ENCODE measurements around the gene TOMM5.

The TOMM5 gene

DNA sequence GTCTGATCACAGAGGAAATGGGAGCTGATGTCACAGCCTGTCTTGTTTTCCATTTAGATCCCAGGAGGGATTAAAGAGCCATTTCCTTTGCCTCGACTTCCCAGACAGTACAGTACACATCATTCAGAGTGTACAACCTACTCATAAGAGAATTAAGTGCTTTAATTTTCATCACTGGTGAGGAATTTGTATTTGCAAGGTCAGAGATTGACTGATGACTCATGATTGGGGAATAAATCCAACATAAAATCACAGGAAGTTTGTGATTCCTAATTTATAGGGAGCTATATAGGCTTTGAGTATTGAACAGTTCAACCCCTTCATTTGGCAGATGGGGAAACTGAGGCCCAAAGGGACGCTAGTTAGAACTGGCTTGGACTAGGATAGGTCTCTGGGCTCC lies 4.1 kb upstream of the TOMM5 start:
- H3K4me3 ChIP-seq (replicated peaks; ENCODE audit: low read depth, low read length): no peak overlapping the region
- no peak for DNase-seq (ENCODE audit: low read depth)
- TF ChIP-seq, protein P1, sequence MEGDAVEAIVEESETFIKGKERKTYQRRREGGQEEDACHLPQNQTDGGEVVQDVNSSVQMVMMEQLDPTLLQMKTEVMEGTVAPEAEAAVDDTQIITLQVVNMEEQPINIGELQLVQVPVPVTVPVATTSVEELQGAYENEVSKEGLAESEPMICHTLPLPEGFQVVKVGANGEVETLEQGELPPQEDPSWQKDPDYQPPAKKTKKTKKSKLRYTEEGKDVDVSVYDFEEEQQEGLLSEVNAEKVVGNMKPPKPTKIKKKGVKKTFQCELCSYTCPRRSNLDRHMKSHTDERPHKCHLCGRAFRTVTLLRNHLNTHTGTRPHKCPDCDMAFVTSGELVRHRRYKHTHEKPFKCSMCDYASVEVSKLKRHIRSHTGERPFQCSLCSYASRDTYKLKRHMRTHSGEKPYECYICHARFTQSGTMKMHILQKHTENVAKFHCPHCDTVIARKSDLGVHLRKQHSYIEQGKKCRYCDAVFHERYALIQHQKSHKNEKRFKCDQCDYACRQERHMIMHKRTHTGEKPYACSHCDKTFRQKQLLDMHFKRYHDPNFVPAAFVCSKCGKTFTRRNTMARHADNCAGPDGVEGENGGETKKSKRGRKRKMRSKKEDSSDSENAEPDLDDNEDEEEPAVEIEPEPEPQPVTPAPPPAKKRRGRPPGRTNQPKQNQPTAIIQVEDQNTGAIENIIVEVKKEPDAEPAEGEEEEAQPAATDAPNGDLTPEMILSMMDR (IDR thresholded peaks at IDR 0.05; ENCODE audit: low read length, missing control alignments): no peak

DNA sequence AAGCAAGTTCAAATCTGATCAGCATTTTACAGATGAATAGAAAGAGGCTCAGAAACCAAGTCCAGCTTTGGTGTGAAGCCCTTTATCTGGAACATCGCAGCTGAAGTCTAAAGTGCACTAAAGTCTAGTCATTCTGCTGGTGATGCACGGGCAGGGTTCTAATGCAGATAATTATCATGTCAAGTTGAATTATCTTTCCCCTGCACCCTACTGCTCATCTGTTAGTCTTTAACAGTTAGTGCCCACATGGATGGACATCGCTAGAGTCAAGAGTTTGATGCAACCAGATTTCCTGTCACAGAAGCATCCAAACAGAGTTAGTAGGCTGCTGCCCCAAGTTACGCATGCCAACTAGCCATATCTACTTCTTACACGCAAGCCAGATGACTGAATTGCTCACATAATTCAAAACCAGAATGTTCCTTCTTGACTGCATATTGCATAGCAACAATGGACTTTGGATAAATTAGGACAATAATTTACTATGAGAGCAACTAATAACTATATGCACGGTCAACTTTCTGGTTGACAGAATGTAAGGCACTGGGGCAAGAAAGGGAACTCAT lies 1.6 kb upstream of the TOMM5 start:
- no peak for DNase-seq (ENCODE audit: low read depth)
- TF ChIP-seq, protein P1 (IDR thresholded peaks at IDR 0.05; ENCODE audit: low read length, missing control alignments): no peak
- no peak overlapping the region for H3K4me3 ChIP-seq (replicated peaks; ENCODE audit: low read depth, low read length)

GRCh38 chr9:37587521-37587920 lies 4.9 kb downstream of the TOMM5 start:
- TF ChIP-seq, protein P1 (IDR thresholded peaks at IDR 0.05; ENCODE audit: low read length, missing control alignments): no peak
- no peak overlapping the region for H3K4me3 ChIP-seq (replicated peaks; ENCODE audit: low read depth, low read length)
- no peak for DNase-seq (ENCODE audit: low read depth)

DNA sequence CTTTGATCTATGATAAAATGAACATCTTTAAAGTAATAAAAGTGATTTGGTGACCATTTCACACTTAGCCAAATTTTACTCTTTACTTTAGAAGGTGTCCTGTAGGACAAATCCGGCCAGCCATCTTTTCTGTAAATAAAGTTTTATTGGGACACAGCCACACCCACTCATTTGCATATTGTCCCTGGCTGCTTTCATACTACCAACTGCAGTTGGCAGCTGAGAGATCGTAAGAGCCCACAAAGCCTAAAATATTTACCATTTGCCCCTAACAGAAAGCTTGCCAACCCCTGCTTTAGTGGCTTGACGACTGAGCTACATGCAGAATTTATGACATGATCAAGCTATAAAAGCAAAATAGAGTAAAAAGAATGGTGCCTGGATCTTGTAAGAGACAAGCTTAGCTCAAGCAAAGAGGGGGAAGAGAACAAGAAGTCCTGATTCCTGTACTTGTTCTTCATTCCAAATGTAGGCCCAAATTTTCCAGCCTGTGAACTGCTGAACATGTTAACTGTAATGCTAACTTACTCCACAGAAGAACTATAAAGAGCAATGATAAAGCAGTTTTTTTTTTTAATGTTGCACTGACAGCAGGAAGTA lies 8.8 kb downstream of the TOMM5 start:
- TF ChIP-seq, protein P1 (IDR thresholded peaks at IDR 0.05; ENCODE audit: low read length, missing control alignments): no peak
- no peak for DNase-seq (ENCODE audit: low read depth)

DNA sequence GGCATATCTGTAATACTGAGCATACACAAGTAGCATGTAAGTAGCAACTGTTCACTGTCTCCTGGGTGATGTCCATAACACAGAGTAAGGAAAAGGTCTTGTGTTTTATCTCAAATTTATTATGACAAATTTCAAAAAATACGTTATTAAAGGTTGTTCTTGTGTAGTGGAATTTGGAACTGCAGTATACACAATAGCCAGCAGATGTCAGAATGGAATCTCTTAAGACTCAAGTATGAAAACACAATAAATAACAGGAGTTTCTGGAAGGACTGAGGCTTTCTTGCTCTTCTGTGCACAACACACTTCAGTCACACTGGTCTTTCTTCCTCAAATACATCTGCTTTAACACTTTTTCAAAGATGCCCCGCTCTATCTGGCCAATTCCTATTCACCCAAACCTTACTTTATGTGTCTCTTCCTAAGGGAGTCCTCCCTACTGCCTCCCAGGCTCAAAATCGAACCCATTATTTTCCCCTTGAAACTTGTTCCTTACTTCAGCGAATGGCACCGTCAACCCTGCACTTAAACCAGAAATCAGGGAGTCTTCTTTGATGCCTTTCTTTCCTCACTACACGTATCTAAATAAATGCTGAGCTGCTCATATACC lies 9.7 kb downstream of the TOMM5 start:
- H3K4me3 ChIP-seq (replicated peaks; ENCODE audit: low read depth, low read length): no peak overlapping the region
- DNase-seq (ENCODE audit: low read depth): peak; percentile 88
- TF ChIP-seq, protein P1 (IDR thresholded peaks at IDR 0.05; ENCODE audit: low read length, missing control alignments): peak; percentile 80

More for the DNA sequence above, 8.8 kb downstream of the TOMM5 start:
- H3K4me3 ChIP-seq (replicated peaks; ENCODE audit: low read depth, low read length): no peak overlapping the region

DNA sequence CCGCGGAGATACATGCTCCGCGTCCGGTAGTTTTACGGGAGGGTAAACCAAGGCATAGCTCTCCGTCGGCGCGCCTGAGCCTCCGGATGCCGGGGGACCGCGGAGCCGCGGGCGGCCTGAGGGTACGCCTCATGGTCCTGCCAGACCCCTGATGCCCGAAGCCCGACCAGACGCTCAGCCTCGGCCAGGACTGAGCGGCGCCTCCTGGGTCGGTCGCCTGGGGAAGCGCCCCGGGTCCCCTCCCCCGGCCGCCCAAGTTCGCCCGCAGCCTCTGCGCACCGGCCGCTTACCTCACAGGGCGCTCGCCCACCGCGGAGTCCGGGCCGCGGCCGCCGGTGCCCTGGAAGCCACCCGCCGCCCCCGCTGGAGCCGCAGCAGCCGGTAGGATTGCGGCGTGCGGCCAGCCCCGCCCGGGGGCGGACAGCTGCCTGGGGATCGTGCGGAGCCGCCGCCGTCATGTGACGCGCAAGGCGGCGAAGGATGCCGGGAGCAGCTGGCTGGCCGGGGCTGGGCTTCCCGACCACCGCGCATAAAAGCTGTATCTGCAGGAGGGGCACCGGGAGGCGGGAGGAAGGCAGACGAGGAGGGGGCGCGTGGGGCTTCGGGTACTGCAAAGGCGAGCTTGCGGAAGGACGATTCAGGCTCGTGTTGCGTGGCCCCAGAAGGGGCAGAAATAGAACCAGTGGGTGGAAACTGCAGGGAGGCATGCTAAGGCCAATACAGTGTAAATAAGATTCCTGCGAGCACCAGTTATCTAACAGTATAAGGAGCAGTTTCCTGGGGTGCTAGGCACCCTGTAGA lies 16.3 kb downstream of the TOMM5 start, which contains the start of gene FBXO10:
TSS of gene FBXO10 (minus strand) at position 460 of the 801 bp plus-strand sequence. CDS start 34,612 bp downstream, outside the sequence.
- TF ChIP-seq, protein P1 (IDR thresholded peaks at IDR 0.05; ENCODE audit: low read length, missing control alignments): no peak
- peak; percentile 70 for DNase-seq (ENCODE audit: low read depth)
- H3K4me3 ChIP-seq (replicated peaks; ENCODE audit: low read depth, low read length): peak within 1 kb of the TSS; percentile 82

Data from fibroblast of pulmonary artery (primary cell).